HepG2 (cell line): Measurements from ENCODE around the gene ZNF212. TPM values are rescaled to one million over a fixed set of nuclear protein-coding genes. Genes with fewer than 3 reads are reported as not detected.

ENCODE experiments used
- ATAC-seq: fragments of 200-7000 bp; cut with Tn5 transposase; 3 replicates; pipeline ENCODE4 v1.9.1; 2020; ENCODE audit warnings: mild to moderate bottlenecking, moderate library complexity
- BruUV-seq: library from RNA; stranded (reverse); fragments of 400-500 nt; replicated peaks from 2 replicates; lab custom pipeline; 2021; lab: Mats Ljungman, UMichigan
- CTCF ChIA-PET: fragments of 300-600 bp; formaldehyde crosslinking; extraction: SDS; loops from one replicate; lab custom pipeline; 2021; ENCODE audit warnings: low total read pairs, inconsistent platforms, low intra/inter-chr PET ratio; lab: Yijun Ruan, JAX
- POLR2A ChIA-PET: fragments of 350-600 bp; sonication (Branson Sonifier 250); formaldehyde crosslinking; loops from one replicate; lab custom pipeline; 2020; ENCODE audit warnings: antibody characterized with exemption, inconsistent platforms; lab: Yijun Ruan, JAX
- DNase-seq: peaks from one replicate; pipeline ENCODE4 v3.0.0-alpha.2; 2015; ENCODE audit warnings: low spot score
- FAIRE-seq: peaks from 3 replicates; lab custom pipeline; 2011; peaks lifted over from hg19 to GRCh38; lab: Jason Lieb, UNC
- H2AFZ ChIP-seq: one replicate; pipeline ENCODE4 v1.6.1; 2011; ENCODE audit warnings: low read length, inconsistent platforms
- H3K27ac ChIP-seq: fragments of 300-600 bp; 3 replicates; pipeline ENCODE4 v1.8.0; 2011; ENCODE audit warnings: mixed run types, mild to moderate bottlenecking, mixed read lengths, low read length, inconsistent platforms; ENCODE audit not compliant: insufficient read depth; ENCODE audit errors: extremely low read length
- H3K27me3 ChIP-seq, 2 experiments: fragments of 200-600 bp in 1 of 2; 2 replicates in 1 of 2; 3 replicates in 1 of 2; pipeline versions ENCODE4 v1.6.0 to v1.8.0; 2011; ENCODE audit warnings: low read length in 2 of 2, mild to moderate bottlenecking in 2 of 2, moderate library complexity in 2 of 2, inconsistent platforms in 1 of 2; ENCODE audit not compliant: insufficient read depth in 2 of 2, control insufficient read depth in 1 of 2
- H3K36me3 ChIP-seq, 2 experiments: fragments of 200-600 bp in 1 of 2; replicated peaks in 1 of 2; 2 replicates in 1 of 2; 3 replicates in 1 of 2; pipeline versions ENCODE4 v1.5.1 to v1.8.0; 2011; ENCODE audit warnings: low read length in 2 of 2, inconsistent platforms in 1 of 2; ENCODE audit not compliant: insufficient read depth in 2 of 2, control insufficient read depth in 1 of 2
- H3K4me1 ChIP-seq: 2 replicates; pipeline ENCODE4 v1.5.1; 2012; ENCODE audit warnings: low read length, inconsistent platforms; ENCODE audit not compliant: insufficient read depth
- H3K4me2 ChIP-seq: 2 replicates; pipeline ENCODE4 v1.6.0; 2011; ENCODE audit warnings: low read depth, low read length, inconsistent platforms
- H3K4me3 ChIP-seq, 3 experiments: fragments of 200-600 bp in 1 of 3; sonication (generic), shearing (Covaris generic) in 1 of 3; replicated peaks in 1 of 3; 2 replicates each; pipeline ENCODE4 v1.5.1; 2011 to 2016; ENCODE audit warnings: low read length in 3 of 3, inconsistent platforms in 2 of 3, low read depth in 2 of 3, mild to moderate bottlenecking in 2 of 3, control low read depth in 1 of 3, mixed read lengths in 1 of 3; ENCODE audit not compliant: insufficient read depth in 1 of 3
- H3K79me2 ChIP-seq: one replicate; pipeline ENCODE4 v1.6.1; 2011; ENCODE audit warnings: low read length, inconsistent platforms; ENCODE audit not compliant: insufficient read depth
- H3K9ac ChIP-seq: 2 replicates; pipeline ENCODE4 v1.6.0; 2011; ENCODE audit warnings: mild to moderate bottlenecking, low read depth, low read length, inconsistent platforms; ENCODE audit not compliant: insufficient read depth
- H3K9me3 ChIP-seq: 2 replicates; pipeline ENCODE4 v1.5.1; 2012; ENCODE audit warnings: mild to moderate bottlenecking, low read length
- H4K20me1 ChIP-seq: 2 replicates; pipeline ENCODE4 v1.6.0; 2011; ENCODE audit warnings: inconsistent platforms, mild to moderate bottlenecking, low read length, moderate library complexity; ENCODE audit not compliant: insufficient read depth
- ONECUT2 ChIP-seq: sonication (generic); formaldehyde crosslinking; IDR thresholded peaks from 2 replicates; pipeline ENCODE4 v1.4.0; 2020; ENCODE audit warnings: missing genetic modification reagents
- SETDB1 ChIP-seq: sonication (generic); formaldehyde crosslinking; IDR thresholded peaks from 2 replicates; pipeline ENCODE4 v1.5.1; 2020; ENCODE audit warnings: missing genetic modification reagents, mild to moderate bottlenecking, borderline replicate concordance
- THAP11 ChIP-seq: IDR thresholded peaks from 2 replicates; pipeline ENCODE4 v1.6.1; 2016; ENCODE audit warnings: missing biosample characterization, missing genetic modification reagents
- ZNF3 ChIP-seq: IDR thresholded peaks from 2 replicates; pipeline ENCODE4 v1.7.0; 2017; ENCODE audit warnings: inconsistent platforms
- ZNF329 ChIP-seq: sonication (generic); formaldehyde crosslinking; IDR thresholded peaks from 2 replicates; pipeline ENCODE4 v1.9.0; 2021; ENCODE audit warnings: low read depth, mild to moderate bottlenecking, missing genetic modification reagents
- ZNF530 ChIP-seq: sonication (generic); formaldehyde crosslinking; IDR thresholded peaks from 2 replicates; pipeline ENCODE4 v1.5.0; 2020; ENCODE audit warnings: low read depth, mild to moderate bottlenecking, missing genetic modification reagents
- WGBS: methylation state at CpG from one replicate; pipeline ENCODE4 v1.1.6; 2017; ENCODE audit warnings: low lambda C conversion rate; 5-methylcytosine and 5-hydroxymethylcytosine counted together
- in situ Hi-C: cut with HindIII; loops from 2 replicates; pipeline ENCODE4 v1.10.0; 2017; ENCODE audit warnings: low pct_unique_long_range_greater_than_20kb; ENCODE audit not compliant: extremely low pct_ligation_motif_present
- intact Hi-C: fragments of 100-400 bp; cut with micrococcal nuclease; formaldehyde crosslinking; loops from one replicate; pipeline ENCODE4 v1.10.0; 2022; ENCODE audit not compliant: unreplicated experiment
- polyA plus RNA-seq, 8 experiments: library from polyadenylated mRNA; depleted of rRNA in 3 of 8; stranded (reverse) in 7 of 8; unstranded in 1 of 8; fragments of >200 nt; fragmentation: Illumina TruSeq in 4 of 8; extraction: Trizol in 4 of 8; gene quantifications; 2 replicates each; pipeline versions ENCODE4 v1.2.1 to v1.2.3, GENCODE V29; 2011 to 2016; ENCODE audit warnings: low read depth in 4 of 8, missing spikeins in 1 of 8, mixed read lengths in 1 of 8; ENCODE audit not compliant: insufficient read depth in 1 of 8
- total RNA-seq, 5 experiments: library from RNA; depleted of rRNA; stranded (reverse); fragments of >200 nt; fragmentation: Illumina TruSeq; extraction: Trizol; gene quantifications; 2 replicates each; pipeline ENCODE4 v1.2.3, GENCODE V29; 2016; ENCODE audit warnings: low read depth in 1 of 5

The ZNF212 gene
- total and polyA plus RNA-seq, 2 of the 13 experiments (the other 11 are each of a cell fraction or from before 2014, with no cell fraction given): 2.6 to 3.8 TPM

DNA sequence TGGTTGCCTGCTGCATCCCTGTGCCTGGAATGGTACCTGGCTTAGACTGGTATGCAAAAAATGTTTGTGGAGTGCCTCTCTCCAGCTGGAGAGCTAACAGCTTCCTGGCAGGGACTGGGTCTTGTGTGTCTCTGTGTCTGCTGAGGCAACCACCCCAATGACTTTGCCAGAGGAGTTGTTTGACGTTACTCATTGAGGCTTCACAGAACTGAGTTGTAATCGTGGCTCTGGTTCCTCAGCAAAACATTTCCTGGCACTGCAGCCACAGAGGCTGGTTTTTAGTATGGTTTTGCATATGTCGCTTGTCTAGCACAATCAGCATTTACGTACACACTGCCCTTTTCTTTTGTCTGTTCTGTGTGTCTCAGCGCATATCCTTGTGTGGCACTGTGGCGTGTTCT is 36.6 kb upstream of the ZNF212 start:
- H3K27ac ChIP-seq: no peak overlapping the region
- no peaks in the 10 kb centered on the region for H3K27me3 ChIP-seq
- H3K9ac ChIP-seq: no peak overlapping the region
- H3K4me1 ChIP-seq: peaks cover 2% of the 10 kb centered on the region; the same call in 1 of the 2 replicates
- H2AFZ ChIP-seq: no peak overlapping the region
- no peaks in the 10 kb centered on the region for H3K9me3 ChIP-seq
- H3K79me2 ChIP-seq: peaks cover 29% of the 10 kb centered on the region
- CTCF ChIA-PET: no interaction called here
- DNase-seq (no peak), FAIRE-seq (no peak), ATAC-seq (no peak)
- H3K4me2 ChIP-seq: no peak overlapping the region
- in situ Hi-C loops: no loop called here
- no peak overlapping the region for H3K4me3 ChIP-seq
- intact Hi-C loops: no loop called here
- BruUV-seq: no TSS peak
- H3K36me3 ChIP-seq: peaks cover 42 to 82% of the 10 kb centered on the region in 2 experiments
- POLR2A ChIA-PET: no interaction called here
- no peaks in the 10 kb centered on the region for H4K20me1 ChIP-seq
- 99% methylated on average over 6 of the region's 6 CpGs for whole genome bisulfite sequencing
- no peak for TF ChIP-seq ZNF530 (CRISPR knock-in tag)
- TF ChIP-seq ONECUT2 (CRISPR knock-in tag): no peak
- TF ChIP-seq ZNF329: no peak

DNA sequence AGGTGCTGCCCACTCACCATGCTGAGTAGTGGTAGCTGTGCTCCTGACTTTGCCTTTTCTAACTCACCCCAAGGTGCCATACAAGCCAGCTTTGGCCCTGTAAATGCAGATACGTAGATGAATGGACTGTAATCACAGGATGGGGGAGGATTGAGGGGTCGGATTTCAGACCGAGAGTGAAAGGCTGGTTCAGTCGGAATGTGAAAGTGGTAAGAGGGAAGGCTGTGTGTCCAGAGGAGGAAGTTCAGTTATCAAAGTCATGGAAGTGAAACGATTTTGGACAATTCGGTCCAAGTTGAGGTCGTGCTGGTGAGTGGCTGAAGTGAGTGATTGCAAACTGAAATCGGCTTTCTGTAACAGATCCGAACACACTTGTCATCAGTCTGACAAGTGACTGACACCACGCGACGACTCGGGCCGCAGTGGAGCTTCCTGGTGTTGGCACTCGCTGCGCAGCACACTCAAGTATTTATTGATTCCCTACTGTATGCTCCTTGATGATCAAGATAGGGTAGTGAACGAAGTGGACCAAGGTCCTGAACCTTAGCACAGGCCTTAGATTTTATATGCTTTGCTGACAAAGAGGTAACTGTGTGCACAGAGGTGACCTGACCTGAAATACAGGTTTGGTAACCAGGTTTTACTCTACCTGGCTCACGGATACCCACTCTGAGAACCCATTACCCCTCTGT is 33.6 kb upstream of the ZNF212 start:
- 96% methylated on average over 18 of the region's 18 CpGs for WGBS
- CTCF ChIA-PET: no interaction called here
- Histone ChIP-seq H3K27me3 (no peaks in the 10 kb centered on the region), H3K27ac (no peak overlapping the region), H3K4me2 (no peak overlapping the region), H3K36me3 (peaks cover 33 to 81% of the 10 kb centered on the region in 2 experiments), H3K4me1 (no peaks in the 10 kb centered on the region), H2AFZ (no peak overlapping the region), H4K20me1 (no peaks in the 10 kb centered on the region), H3K9me3 (no peaks in the 10 kb centered on the region), H3K79me2 (peaks cover 15% of the 10 kb centered on the region), H3K9ac (no peak overlapping the region), H3K4me3 (no peak overlapping the region)
- in situ Hi-C loops (no loop called here), intact Hi-C loops (no loop called here)
- no TSS peak for BruUV-seq
- no peak for ATAC-seq
- POLR2A ChIA-PET: no interaction called here
- FAIRE-seq: no peak
- TF ChIP-seq THAP11 (CRISPR knock-in tag) (no peak), SETDB1 (CRISPR knock-in tag) (no peak), ZNF3 (CRISPR knock-in tag) (no peak)
- DNase-seq: no peak
